ENCODE measurements around the gene PPP2R1A. TPM values are rescaled to one million over a fixed set of nuclear protein-coding genes. Genes with fewer than 3 reads are reported as not detected.

The PPP2R1A gene
- 112 and 113 TPM in 2 replicates for total RNA-seq

DNA sequence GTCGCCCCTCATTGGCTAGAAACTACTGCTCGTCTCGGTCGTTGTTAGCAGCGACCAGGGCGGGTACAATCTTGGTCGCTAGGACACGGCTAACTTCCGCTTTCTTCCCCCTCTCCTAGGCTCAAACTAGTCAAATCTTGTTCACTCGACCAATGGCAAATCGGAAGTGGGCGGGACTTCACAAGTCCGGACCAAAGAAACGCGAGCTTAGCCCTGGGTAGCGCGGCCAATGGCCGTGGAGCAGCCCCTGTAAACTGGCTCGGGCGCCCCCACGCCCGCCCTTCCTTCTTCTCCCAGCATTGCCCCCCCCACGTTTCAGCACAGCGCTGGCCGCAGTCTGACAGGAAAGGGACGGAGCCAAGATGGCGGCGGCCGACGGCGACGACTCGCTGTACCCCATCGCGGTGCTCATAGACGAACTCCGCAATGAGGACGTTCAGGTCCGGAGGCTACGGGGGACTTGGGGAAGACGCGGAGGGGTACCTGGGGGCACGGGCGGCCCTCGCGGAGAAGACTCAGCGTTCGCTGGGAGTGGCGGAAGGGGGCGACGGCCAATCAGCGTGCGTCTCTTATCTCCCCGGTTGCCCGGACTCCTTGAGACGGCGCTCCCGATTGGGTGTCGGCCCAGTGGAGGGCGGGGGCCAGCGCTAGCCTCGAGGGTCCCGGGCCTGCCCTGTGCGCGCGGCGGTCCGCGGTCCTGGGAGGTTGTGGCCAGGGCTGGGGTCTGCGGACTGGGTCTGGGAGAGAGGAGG is at the start of gene PPP2R1A:
Gene PPP2R1A, plus strand, starts transcription at position 318 of the 752 bp plus-strand sequence. Its CDS starts 45 bp downstream, at position 363.

GRCh38 chr19:52171321-52172169 is 18.3 kb upstream of the PPP2R1A start, which contains the start of gene ZNF836:
ZNF836 (minus strand) TSS chr19:52171621; CDS start chr19:52168072, 3,549 bp downstream.

DNA sequence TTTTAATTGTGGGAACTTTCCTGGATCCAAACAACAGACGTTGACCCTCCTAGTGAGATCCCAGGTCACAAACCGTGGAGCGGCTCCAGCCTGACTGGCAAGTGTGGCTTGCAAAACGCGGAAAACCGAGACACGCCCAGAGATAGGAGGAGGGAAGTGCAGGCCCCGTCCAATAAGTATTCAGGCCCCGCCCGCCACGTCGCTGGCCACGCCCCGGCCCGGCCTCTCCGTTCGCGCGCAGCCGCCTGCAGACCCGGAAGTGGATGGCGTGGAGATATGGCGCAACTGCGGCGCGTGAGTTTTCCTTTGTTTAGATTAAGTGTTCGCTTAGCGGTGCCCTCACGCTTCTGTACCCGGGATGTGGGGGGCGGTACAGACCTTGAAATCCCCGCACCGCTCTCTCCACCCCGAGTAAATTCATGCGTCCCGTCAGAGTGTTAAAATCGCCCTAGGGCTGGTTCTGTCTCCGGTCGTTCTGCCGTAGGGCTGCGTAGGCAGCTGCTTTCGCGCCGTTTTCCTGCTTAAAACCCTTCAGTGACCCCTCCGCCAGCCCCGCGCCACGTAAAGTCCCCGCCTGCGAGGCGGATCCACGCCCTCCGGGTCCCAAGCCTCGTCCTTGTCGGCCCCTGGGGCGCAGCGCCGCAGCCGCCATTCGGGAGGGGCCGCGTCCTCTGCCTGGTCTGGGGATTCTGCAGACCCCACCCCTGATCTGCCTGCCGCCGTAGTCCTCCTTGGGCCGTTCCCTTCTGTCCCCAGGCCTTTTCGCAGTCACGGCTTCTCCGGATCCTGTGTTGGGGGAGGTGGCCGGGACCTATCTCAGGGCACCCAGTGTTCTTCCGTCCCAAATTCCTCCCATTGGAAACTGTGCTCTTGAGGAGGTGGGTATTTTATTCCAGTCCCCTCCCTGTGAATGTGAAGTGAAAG is 79.7 kb downstream of the PPP2R1A start, which contains the start of gene ZNF766:
Gene ZNF766, plus strand, starts transcription at position 250 of the 924 bp plus-strand sequence. Its CDS starts 27 bp downstream, at position 277.

Other genes starting within 250 kb of the PPP2R1A start
- 12.5 and 13.1 TPM in 2 replicates for gene ZNF350, start 203.2 kb upstream of the PPP2R1A start, total RNA-seq
- gene ZNF615, start 181.8 kb upstream of the PPP2R1A start, total RNA-seq, result 10.6 and 16.7 TPM in 2 replicates
- gene ZNF614, start 161.7 kb upstream of the PPP2R1A start, total RNA-seq, result 4.8 and 7.1 TPM in 2 replicates
- 7.7 and 9.7 TPM in 2 replicates for gene ZNF432, start 141.2 kb upstream of the PPP2R1A start, total RNA-seq
- gene ZNF841, start 94.3 kb upstream of the PPP2R1A start, total RNA-seq, result 13.7 and 20.0 TPM in 2 replicates
- gene ZNF616, start 50.1 kb upstream of the PPP2R1A start, total RNA-seq, result 9.0 and 12.2 TPM in 2 replicates
- gene ZNF836, start 18.4 kb upstream of the PPP2R1A start, total RNA-seq, result 8.2 and 11.5 TPM in 2 replicates
- 12.3 and 22.1 TPM in 2 replicates for gene ZNF766, start 79.5 kb downstream of the PPP2R1A start, total RNA-seq
- 3.9 and 4.8 TPM in 2 replicates for gene ZNF480, start 107.1 kb downstream of the PPP2R1A start, total RNA-seq
- gene ZNF610, start 146.2 kb downstream of the PPP2R1A start, total RNA-seq, result 3.8 and 3.9 TPM in 2 replicates
- 22.9 and 40.5 TPM in 2 replicates for gene ZNF880, start 179.9 kb downstream of the PPP2R1A start, total RNA-seq
- 18.8 and 29.5 TPM in 2 replicates for gene ZNF528, start 207.8 kb downstream of the PPP2R1A start, total RNA-seq
- 0.17 TPM in 1 of 2 replicates, not detected in the other for gene ZNF534, start 239.1 kb downstream of the PPP2R1A start, total RNA-seq